Smooth muscle cell (in vitro differentiated cells): ENCODE data around the gene CEACAM19. TPM values are rescaled to one million over a fixed set of nuclear protein-coding genes. Genes with fewer than 3 reads are reported as not detected.

Experiments used
- DNase-seq: peaks from one replicate; lab custom pipeline; 2025; ENCODE audit not compliant: unreplicated experiment; lab: John Stamatoyannopoulos, UW
- H2AFZ ChIP-seq: fragments of 200-600 bp; sonication (generic); 2 replicates; pipeline ENCODE4 v1.6.0; 2016; ENCODE audit warnings: antibody characterized with exemption, low read depth, mild to moderate bottlenecking
- H3F3A ChIP-seq: fragments of 200-600 bp; sonication (generic); 2 replicates; pipeline ENCODE4 v1.6.0; 2017; ENCODE audit warnings: antibody characterized with exemption, low read depth
- H3K27ac ChIP-seq: fragments of 200-600 bp; sonication (generic); 2 replicates; pipeline ENCODE4 v1.5.1; 2016; ENCODE audit warnings: low read depth, mild to moderate bottlenecking
- H3K27me3 ChIP-seq: fragments of 200-600 bp; sonication (generic); 2 replicates; pipeline ENCODE4 v1.6.1; 2016; ENCODE audit warnings: low read depth, mild to moderate bottlenecking
- H3K36me3 ChIP-seq: fragments of 200-600 bp; sonication (generic); 2 replicates; pipeline ENCODE4 v1.5.1; 2016; ENCODE audit warnings: low read depth
- H3K4me1 ChIP-seq: fragments of 200-600 bp; sonication (generic); 2 replicates; pipeline ENCODE4 v1.5.1; 2016; ENCODE audit warnings: low read depth
- H3K4me2 ChIP-seq: fragments of 200-600 bp; sonication (generic); 2 replicates; pipeline ENCODE4 v1.6.0; 2016; ENCODE audit warnings: mild to moderate bottlenecking
- H3K4me3 ChIP-seq: fragments of 200-600 bp; sonication (generic); 2 replicates; pipeline ENCODE4 v1.5.1; 2016; ENCODE audit warnings: mild to moderate bottlenecking
- H3K79me2 ChIP-seq: fragments of 200-600 bp; sonication (generic); 2 replicates; pipeline ENCODE4 v1.6.0; 2016; ENCODE audit warnings: low read depth, mild to moderate bottlenecking
- H3K9ac ChIP-seq: fragments of 200-600 bp; sonication (generic); 2 replicates; pipeline ENCODE4 v1.6.0; 2016; ENCODE audit warnings: low read depth
- H3K9me3 ChIP-seq: fragments of 200-600 bp; sonication (generic); replicated peaks from 2 replicates; pipeline ENCODE4 v1.5.1; 2016; ENCODE audit warnings: low read depth
- H4K20me1 ChIP-seq: fragments of 200-600 bp; sonication (generic); 2 replicates; pipeline ENCODE4 v1.6.0; 2016; ENCODE audit warnings: low read depth
- CTCF ChIP-seq: fragments of 200-600 bp; sonication (generic); IDR thresholded peaks from 2 replicates; pipeline ENCODE4 v1.5.1; 2017; ENCODE audit warnings: borderline replicate concordance, mild to moderate bottlenecking, antibody characterized with exemption; ENCODE audit not compliant: insufficient read depth, poor library complexity, severe bottlenecking
- WGBS: methylation state at CpG from one replicate; pipeline ENCODE4 v1.1.7; 2016; ENCODE audit warnings: low lambda C conversion rate; 5-methylcytosine and 5-hydroxymethylcytosine counted together
- polyA plus RNA-seq: library from polyadenylated mRNA; unstranded; fragments of >200 nt; fragmentation: Nextera tagmentation; extraction: Ambion mirVana; gene quantifications from 2 replicates; pipeline ENCODE4 v1.2.1, GENCODE V29; 2016
- total RNA-seq: library from RNA; depleted of rRNA; stranded (reverse); fragments of >200 nt; gene quantifications from 2 replicates; pipeline ENCODE4 v1.2.3, GENCODE V29; 2014

The CEACAM19 gene
- total and polyA plus RNA-seq, 2 experiments from 2014 or later, result 0.81 to 0.88 TPM

GRCh38 chr19:44700547-44700946 lies 29.3 kb downstream of the CEACAM19 start:
- Histone ChIP-seq H3K79me2 (no peaks in the 10 kb centered on the region), H3K27me3 (no peaks in the 10 kb centered on the region), H3K36me3 (no peaks in the 10 kb centered on the region), H3K4me1 (no peaks in the 10 kb centered on the region), H3F3A (no peaks in the 10 kb centered on the region), H3K9ac (no peak overlapping the region), H3K4me2 (no peak overlapping the region), H2AFZ (no peak overlapping the region), H3K27ac (no peak overlapping the region), H3K9me3 (no peaks in the 10 kb centered on the region), H4K20me1 (no peaks in the 10 kb centered on the region), H3K4me3 (no peak overlapping the region)
- DNase-seq, result no peak
- 96% methylated on average over 5 of the region's 5 CpGs for WGBS
- no peak for TF ChIP-seq CTCF

GRCh38 chr19:44701228-44701627 lies 29.9 kb downstream of the CEACAM19 start:
- H3K4me2 ChIP-seq, result no peak overlapping the region
- TF ChIP-seq CTCF, result no peak
- no peak for DNase-seq
- no peak overlapping the region for H3K4me3 ChIP-seq
- H3K36me3 ChIP-seq, result no peaks in the 10 kb centered on the region
- 94% methylated on average over 15 of the region's 15 CpGs for WGBS
- no peaks in the 10 kb centered on the region for H3F3A ChIP-seq
- no peaks in the 10 kb centered on the region for H4K20me1 ChIP-seq
- no peak overlapping the region for H3K9ac ChIP-seq
- no peaks in the 10 kb centered on the region for H3K27me3 ChIP-seq
- no peak overlapping the region for H3K27ac ChIP-seq
- no peak overlapping the region for H2AFZ ChIP-seq
- H3K9me3 ChIP-seq, result no peaks in the 10 kb centered on the region
- H3K79me2 ChIP-seq, result no peaks in the 10 kb centered on the region
- no peaks in the 10 kb centered on the region for H3K4me1 ChIP-seq

GRCh38 chr19:44702551-44703176 lies 31.4 kb downstream of the CEACAM19 start:
- no peaks in the 10 kb centered on the region for H3K36me3 ChIP-seq
- no peaks in the 10 kb centered on the region for H3K9me3 ChIP-seq
- no peak overlapping the region for H3K4me2 ChIP-seq
- H3K4me3 ChIP-seq, result no peak overlapping the region
- 93% methylated on average over 17 of the region's 17 CpGs for WGBS
- no peak overlapping the region for H3K27ac ChIP-seq
- no peak for DNase-seq
- no peaks in the 10 kb centered on the region for H3K27me3 ChIP-seq
- no peak overlapping the region for H3K9ac ChIP-seq
- no peaks in the 10 kb centered on the region for H3K4me1 ChIP-seq
- H3F3A ChIP-seq, result no peaks in the 10 kb centered on the region
- no peaks in the 10 kb centered on the region for H4K20me1 ChIP-seq
- no peak overlapping the region for H2AFZ ChIP-seq
- TF ChIP-seq CTCF, result no peak
- H3K79me2 ChIP-seq, result no peaks in the 10 kb centered on the region
